Bronchial epithelial cell (primary cell): ENCODE results near the gene LRRC58. TPM values are rescaled to one million over a fixed set of nuclear protein-coding genes. Genes with fewer than 3 reads are reported as not detected.

ENCODE experiments used
- DNase-seq: peaks from one replicate; pipeline ENCODE4 v3.0.0-alpha.2; 2010; ENCODE audit warnings: low read depth
- FAIRE-seq: peaks from 2 replicates; lab custom pipeline; 2011; peaks lifted over from hg19 to GRCh38; lab: Jason Lieb, UNC
- H3K27me3 ChIP-seq: 2 replicates; pipeline ENCODE4 v1.5.1; 2011; ENCODE audit warnings: low read length; ENCODE audit not compliant: control insufficient read depth, insufficient read depth
- H3K36me3 ChIP-seq: 2 replicates; pipeline ENCODE4 v1.5.1; 2011; ENCODE audit warnings: low read length; ENCODE audit not compliant: control insufficient read depth, insufficient read depth
- H3K4me3 ChIP-seq: 2 replicates; pipeline ENCODE4 v1.5.1; 2011; ENCODE audit warnings: mild to moderate bottlenecking, low read depth, low read length, control low read depth
- CTCF ChIP-seq: IDR thresholded peaks from 2 replicates; pipeline ENCODE4 v1.5.1; 2011; ENCODE audit warnings: mild to moderate bottlenecking, moderate library complexity, low read length, control low read depth, inconsistent platforms; ENCODE audit not compliant: insufficient read depth, severe bottlenecking
- total RNA-seq: library from RNA; depleted of rRNA; stranded (reverse); fragments of >200 nt; gene quantifications from 2 replicates; pipeline ENCODE4 v1.2.1, GENCODE V29; 2014

LRRC58 gene
- 20.5 and 21.3 TPM in 2 replicates for total RNA-seq

- H3K4me3 ChIP-seq = peak within 1 kb of the TSS; percentile 65
- peak; percentile 52 for TF ChIP-seq CTCF
- H3K27me3 ChIP-seq = no peaks in the 10 kb centered on the region
- H3K36me3 ChIP-seq = no peaks in the 10 kb centered on the region
- FAIRE-seq (no peak), DNase-seq (peak; percentile 76)
Observed at GRCh38 chr3:120348991-120349854, at the start of gene LRRC58. LRRC58 (minus strand) TSS chr3:120349354; CDS start chr3:120349243, 111 bp downstream.

GRCh38 chr3:120396469-120396868, 47.3 kb upstream of the LRRC58 start:
- H3K4me3 ChIP-seq = no peak overlapping the region
- peaks cover 6% of the 10 kb centered on the region for H3K36me3 ChIP-seq
- FAIRE-seq (no peak), DNase-seq (no peak)
- no peaks in the 10 kb centered on the region for H3K27me3 ChIP-seq
- no peak for TF ChIP-seq CTCF

- no peak for FAIRE-seq
- no peak for TF ChIP-seq CTCF
- no peaks in the 10 kb centered on the region for H3K36me3 ChIP-seq
- H3K27me3 ChIP-seq = no peaks in the 10 kb centered on the region
- no peak overlapping the region for H3K4me3 ChIP-seq
- no peak for DNase-seq
Observed at GRCh38 chr3:120394347-120394746, 45.2 kb upstream of the LRRC58 start.

GRCh38 chr3:120393761-120394160, 44.6 kb upstream of the LRRC58 start:
- H3K4me3 ChIP-seq = no peak overlapping the region
- no peak for TF ChIP-seq CTCF
- H3K27me3 ChIP-seq = no peaks in the 10 kb centered on the region
- FAIRE-seq (peak; percentile 43), DNase-seq (peak; percentile 8)
- H3K36me3 ChIP-seq = no peaks in the 10 kb centered on the region

GRCh38 chr3:120393243-120393642, 44.1 kb upstream of the LRRC58 start:
- Histone ChIP-seq H3K4me3 (no peak overlapping the region), H3K36me3 (no peaks in the 10 kb centered on the region), H3K27me3 (no peaks in the 10 kb centered on the region)
- no peak for TF ChIP-seq CTCF
- FAIRE-seq (no peak), DNase-seq (peak; percentile 11)

GRCh38 chr3:120382941-120383447, 33.8 kb upstream of the LRRC58 start:
- DNase-seq = no peak
- TF ChIP-seq CTCF = no peak
- Histone ChIP-seq H3K36me3 (no peaks in the 10 kb centered on the region), H3K4me3 (no peak overlapping the region), H3K27me3 (no peaks in the 10 kb centered on the region)
- FAIRE-seq = no peak
